Karpas-422 (cell line): ENCODE measurements around the gene ZNF234. TPM values are rescaled to one million over a fixed set of nuclear protein-coding genes. Genes with fewer than 3 reads are reported as not detected.

Experiments
- DNase-seq: peaks from one replicate; pipeline ENCODE4 v3.0.0-alpha.2; 2015
- H2AFZ ChIP-seq: fragments of 200-600 bp; sonication (generic); 2 replicates; pipeline ENCODE4 v1.6.1; 2014; ENCODE audit warnings: antibody characterized with exemption, low read length, mixed read lengths
- H3K27ac ChIP-seq: fragments of 200-600 bp; sonication (generic); 2 replicates; pipeline ENCODE4 v1.5.1; 2014; ENCODE audit warnings: mild to moderate bottlenecking, low read length, moderate library complexity
- H3K27me3 ChIP-seq: fragments of 200-600 bp; sonication (generic); 2 replicates; pipeline ENCODE4 v1.6.1; 2014; ENCODE audit warnings: low read length, mixed read lengths
- H3K36me3 ChIP-seq: fragments of 200-600 bp; sonication (generic); 2 replicates; pipeline ENCODE4 v1.6.1; 2014; ENCODE audit warnings: low read length, mixed read lengths; ENCODE audit not compliant: insufficient read depth
- H3K4me1 ChIP-seq: fragments of 200-600 bp; sonication (generic); 2 replicates; pipeline ENCODE4 v1.6.1; 2014; ENCODE audit warnings: mild to moderate bottlenecking, low read length, mixed read lengths
- H3K4me2 ChIP-seq: fragments of 200-600 bp; sonication (generic); 2 replicates; pipeline ENCODE4 v1.6.1; 2014; ENCODE audit warnings: low read length, low read depth, mild to moderate bottlenecking; ENCODE audit not compliant: poor library complexity, severe bottlenecking
- H3K4me3 ChIP-seq: fragments of 200-600 bp; sonication (generic); 2 replicates; pipeline ENCODE4 v1.5.1; 2014; ENCODE audit warnings: mild to moderate bottlenecking, antibody characterized with exemption, low read length, mixed read lengths
- H3K79me2 ChIP-seq: fragments of 200-600 bp; sonication (generic); 2 replicates; pipeline ENCODE4 v1.6.1; 2014; ENCODE audit warnings: mild to moderate bottlenecking, low read length, mixed read lengths
- H3K9ac ChIP-seq: fragments of 200-600 bp; sonication (generic); 2 replicates; pipeline ENCODE4 v1.6.0; 2014; ENCODE audit warnings: low read length
- H3K9me2 ChIP-seq: fragments of 200-600 bp; sonication (generic), shearing (Covaris generic); replicated peaks from 2 replicates; pipeline ENCODE4 v1.6.0; 2014; ENCODE audit warnings: mild to moderate bottlenecking, low read length, moderate library complexity; ENCODE audit not compliant: insufficient read depth
- H3K9me3 ChIP-seq: fragments of 300-700, 200-600 bp; sonication (generic); 2 replicates; pipeline ENCODE4 v1.6.1; 2014; ENCODE audit warnings: low read length, mixed read lengths
- H4K20me1 ChIP-seq: fragments of 200-600 bp; sonication (generic); 2 replicates; pipeline ENCODE4 v1.6.1; 2014; ENCODE audit warnings: mild to moderate bottlenecking, antibody characterized with exemption, low read length, low read depth; ENCODE audit not compliant: insufficient read depth
- total RNA-seq: library from RNA; depleted of rRNA; stranded (reverse); fragments of >200 nt; shearing (Covaris generic); gene quantifications from 2 replicates; pipeline ENCODE4 v1.2.3, GENCODE V29; 2014; ENCODE audit warnings: low replicate concordance; rRNA removed

Gene ZNF234
- total RNA-seq, result 2.0 and 3.0 TPM in 2 replicates

DNA sequence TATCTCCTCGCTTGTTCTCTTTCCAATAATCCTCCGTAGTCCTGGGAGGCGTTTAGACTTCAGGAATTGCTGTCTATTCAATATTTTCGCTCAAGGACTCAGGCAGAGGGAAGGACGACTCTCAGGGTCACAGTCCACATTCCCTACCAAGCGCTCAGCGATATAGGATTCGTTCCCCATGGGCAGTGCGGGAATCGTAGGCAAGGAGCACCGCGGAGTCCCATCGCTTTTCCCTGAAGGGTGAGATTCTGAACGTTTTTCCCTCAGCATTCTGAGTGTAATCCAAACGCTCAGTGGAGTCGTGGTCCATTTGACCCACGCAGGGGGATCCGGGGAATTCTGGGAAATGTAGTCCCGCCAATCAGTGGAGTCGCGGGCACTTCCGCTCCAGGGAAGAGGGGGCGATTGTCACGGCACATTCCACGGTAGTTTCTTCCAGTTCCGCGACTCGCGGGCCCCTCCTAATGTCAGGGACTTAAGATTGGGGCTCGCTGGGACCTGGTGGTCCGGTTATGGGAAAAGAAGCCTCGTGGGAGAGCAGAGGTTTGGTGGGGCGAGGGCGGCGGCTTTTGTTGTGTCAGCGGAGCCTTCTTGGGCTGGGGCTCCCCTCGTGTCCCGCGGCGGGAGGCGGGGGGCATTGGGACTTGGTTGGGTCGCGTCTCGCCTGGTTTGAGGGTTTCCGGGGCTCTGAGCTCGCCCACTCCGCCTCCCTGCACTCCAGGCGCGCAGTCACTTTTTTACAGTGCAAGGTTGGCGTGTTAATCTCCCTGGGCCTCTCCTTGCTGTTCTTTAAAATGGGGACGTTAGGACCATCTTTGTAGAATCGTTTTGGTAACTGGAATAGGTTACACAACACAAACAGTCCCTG, at the start of gene ZNF234:
ZNF234 (plus strand) TSS at position 364 of the 868 bp plus-strand sequence. CDS start 3,079 bp downstream, outside the sequence.
- Histone ChIP-seq H3K4me2 (peak within 1 kb of the TSS; percentile 56), H3K27me3 (no peaks in the 10 kb centered on the region), H3K36me3 (no peaks in the 10 kb centered on the region; the same call in 1 of the 2 replicates), H3K4me3 (peak within 1 kb of the TSS; percentile 71), H2AFZ (peak within 1 kb of the TSS; percentile 96), H3K9me3 (no peaks in the 10 kb centered on the region), H3K9ac (peak within 1 kb of the TSS; percentile 69), H4K20me1 (no peaks in the 10 kb centered on the region), H3K27ac (no peak within 1 kb of the TSS), H3K9me2 (no peaks in the 10 kb centered on the region), H3K4me1 (peaks cover 6% of the 10 kb centered on the region; the same call in 1 of the 2 replicates), H3K79me2 (no peaks in the 10 kb centered on the region; the same call in 1 of the 2 replicates)
- peak; percentile 77 for DNase-seq

DNA sequence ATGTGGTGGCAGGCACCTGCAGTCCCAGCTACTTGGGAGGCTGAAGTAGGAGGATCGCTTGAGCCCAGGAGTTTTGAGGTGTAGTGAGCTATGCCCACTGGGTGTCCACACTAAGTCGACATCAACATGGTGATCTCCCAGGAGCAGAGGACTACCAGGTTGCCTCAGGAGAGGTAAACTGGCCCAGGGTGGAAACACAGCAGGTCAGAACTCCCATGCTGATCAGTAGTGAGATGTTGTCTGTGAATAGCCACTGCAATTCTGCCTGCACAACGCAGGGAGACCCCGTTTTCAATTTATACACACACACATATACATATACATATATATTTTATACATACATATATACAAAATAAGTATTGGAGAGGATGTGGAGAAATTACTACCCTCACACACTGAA, 49.2 kb upstream of the ZNF234 start:
- Histone ChIP-seq H3K36me3 (peaks cover 8% of the 10 kb centered on the region), H3K9me3 (peaks cover 5% of the 10 kb centered on the region)
- no peak for DNase-seq

GRCh38 chr19:44093931-44094765, 47.2 kb upstream of the ZNF234 start, which contains the start of gene ZNF224:
ZNF224 (plus strand) TSS chr19:44094361; CDS start chr19:44097874, 3,513 bp downstream.
- peaks cover 28% of the 10 kb centered on the region for H3K36me3 ChIP-seq
- H3K27ac ChIP-seq, result no peak within 1 kb of the TSS
- H3K79me2 ChIP-seq, result peaks cover 35% of the 10 kb centered on the region
- peak within 1 kb of the TSS; percentile 78 for H3K9ac ChIP-seq
- peak within 1 kb of the TSS; percentile 74 for H3K4me3 ChIP-seq
- peaks cover 9% of the 10 kb centered on the region; the same call in 1 of the 2 replicates for H3K4me1 ChIP-seq
- DNase-seq, result peak; percentile 96
- peaks cover 17% of the 10 kb centered on the region for H3K9me3 ChIP-seq
- H3K9me2 ChIP-seq, result no peaks in the 10 kb centered on the region
- peak within 1 kb of the TSS; percentile 74 for H3K4me2 ChIP-seq
- H4K20me1 ChIP-seq, result no peaks in the 10 kb centered on the region
- no peaks in the 10 kb centered on the region for H3K27me3 ChIP-seq
- H2AFZ ChIP-seq, result peak within 1 kb of the TSS; percentile 88

More for the DNA sequence above, 49.2 kb upstream of the ZNF234 start:
- H3K27ac ChIP-seq, result no peak overlapping the region
- peaks cover 9% of the 10 kb centered on the region; the same call in 1 of the 2 replicates for H3K4me1 ChIP-seq
- H2AFZ ChIP-seq, result no peak overlapping the region
- no peaks in the 10 kb centered on the region for H4K20me1 ChIP-seq
- H3K9me2 ChIP-seq, result no peaks in the 10 kb centered on the region
- no peak overlapping the region for H3K9ac ChIP-seq
- H3K27me3 ChIP-seq, result no peaks in the 10 kb centered on the region
- no peak overlapping the region for H3K4me2 ChIP-seq
- H3K4me3 ChIP-seq, result no peak overlapping the region
- peaks cover 26% of the 10 kb centered on the region for H3K79me2 ChIP-seq

DNA sequence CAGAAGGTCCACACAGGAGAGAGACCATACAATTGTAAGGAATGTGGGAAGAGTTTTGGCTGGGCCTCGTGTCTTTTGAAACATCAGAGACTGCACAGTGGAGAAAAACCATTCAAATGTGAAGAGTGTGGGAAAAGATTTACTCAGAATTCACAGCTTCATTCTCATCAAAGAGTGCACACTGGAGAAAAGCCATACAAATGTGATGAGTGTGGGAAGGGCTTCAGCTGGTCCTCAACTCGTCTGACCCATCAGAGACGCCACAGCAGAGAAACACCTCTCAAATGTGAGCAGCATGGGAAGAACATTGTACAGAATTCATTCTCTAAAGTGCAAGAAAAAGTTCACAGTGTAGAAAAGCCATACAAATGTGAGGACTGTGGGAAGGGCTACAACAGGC, 33.6 kb upstream of the ZNF234 start:
- no peak for DNase-seq

GRCh38 chr19:44109458-44109857, 31.9 kb upstream of the ZNF234 start:
- Histone ChIP-seq H3K4me1 (peaks cover 12% of the 10 kb centered on the region), H3K79me2 (peaks cover 10% of the 10 kb centered on the region), H3K4me3 (no peak overlapping the region), H3K9me3 (peaks cover 44% of the 10 kb centered on the region), H3K27me3 (no peaks in the 10 kb centered on the region), H3K9me2 (no peaks in the 10 kb centered on the region), H3K36me3 (peaks cover 36% of the 10 kb centered on the region), H2AFZ (no peak overlapping the region), H4K20me1 (no peaks in the 10 kb centered on the region), H3K27ac (no peak overlapping the region), H3K9ac (no peak overlapping the region), H3K4me2 (no peak overlapping the region)
- DNase-seq, result no peak

More for the DNA sequence above, 33.6 kb upstream of the ZNF234 start:
- H3K9me2 ChIP-seq, result no peaks in the 10 kb centered on the region
- peaks cover 53% of the 10 kb centered on the region for H3K36me3 ChIP-seq
- peaks cover 5% of the 10 kb centered on the region; the same call in 1 of the 2 replicates for H3K4me1 ChIP-seq
- H3K9ac ChIP-seq, result no peak overlapping the region
- no peak overlapping the region for H3K4me2 ChIP-seq
- H3K27me3 ChIP-seq, result no peaks in the 10 kb centered on the region
- H2AFZ ChIP-seq, result no peak overlapping the region
- H4K20me1 ChIP-seq, result no peaks in the 10 kb centered on the region
- H3K27ac ChIP-seq, result no peak overlapping the region
- no peaks in the 10 kb centered on the region for H3K79me2 ChIP-seq
- peaks cover 48% of the 10 kb centered on the region for H3K9me3 ChIP-seq
- H3K4me3 ChIP-seq, result no peak overlapping the region

- Histone ChIP-seq H2AFZ (no peak overlapping the region), H3K79me2 (peaks cover 16% of the 10 kb centered on the region), H3K27me3 (no peaks in the 10 kb centered on the region), H3K27ac (no peak overlapping the region), H3K4me1 (peaks cover 14% of the 10 kb centered on the region), H3K4me3 (peak overlapping the region; percentile 79; the same call in 1 of the 2 replicates), H3K9ac (no peak overlapping the region), H3K9me2 (no peaks in the 10 kb centered on the region), H3K36me3 (peaks cover 21% of the 10 kb centered on the region), H4K20me1 (no peaks in the 10 kb centered on the region), H3K9me3 (peaks cover 31% of the 10 kb centered on the region), H3K4me2 (peak overlapping the region; percentile 80)
- DNase-seq, result no peak
These were observed 29.4 kb upstream of the ZNF234 start for GRCh38 chr19:44111910-44112463.

GRCh38 chr19:44112802-44113137, 28.6 kb upstream of the ZNF234 start:
- Histone ChIP-seq H3K27me3 (no peaks in the 10 kb centered on the region), H3K79me2 (peaks cover 16% of the 10 kb centered on the region), H4K20me1 (no peaks in the 10 kb centered on the region), H3K36me3 (peaks cover 14% of the 10 kb centered on the region), H3K4me3 (peak overlapping the region; percentile 79), H3K9me3 (peaks cover 24% of the 10 kb centered on the region), H3K4me1 (peaks cover 14% of the 10 kb centered on the region), H3K9me2 (no peaks in the 10 kb centered on the region), H3K27ac (no peak overlapping the region), H3K4me2 (peak overlapping the region; percentile 80), H2AFZ (peak overlapping the region; percentile 41), H3K9ac (peak overlapping the region; percentile 77)
- DNase-seq, result peak; percentile 42
